GM23338 (cell line): ENCODE results near the gene AFF2. TPM values are rescaled to one million over a fixed set of nuclear protein-coding genes. Genes with fewer than 3 reads are reported as not detected.
A peak's percentile ranks its signal among the peaks of the same experiment; 100 is the strongest.

Experiments used
- ATAC-seq: fragments of 200-7000 bp; cut with Tn5 transposase; 3 replicates; pipeline ENCODE4 v1.9.1; 2020
- DNase-seq: peaks from one replicate; pipeline ENCODE4 v3.0.0-alpha.2; 2015; ENCODE audit warnings: low spot score
- H2AFZ ChIP-seq: fragments of 200-600 bp; sonication (generic); 2 replicates; pipeline ENCODE4 v1.8.0; 2016; ENCODE audit warnings: antibody characterized with exemption, mild to moderate bottlenecking, moderate library complexity
- H3F3A ChIP-seq: fragments of 200-600 bp; sonication (generic); replicated peaks from 2 replicates; pipeline ENCODE4 v1.8.0; 2017; ENCODE audit warnings: antibody characterized with exemption, mixed run types, low read depth
- H3K27ac ChIP-seq: fragments of 200-600 bp; sonication (generic); 2 replicates; pipeline ENCODE4 v1.6.1; 2016; ENCODE audit warnings: low read depth
- H3K27me3 ChIP-seq: fragments of 200-600 bp; sonication (generic); 2 replicates; pipeline ENCODE4 v1.8.0; 2016; ENCODE audit warnings: mild to moderate bottlenecking, mixed run types, moderate library complexity; ENCODE audit not compliant: insufficient read depth
- H3K36me3 ChIP-seq: fragments of 200-600 bp; sonication (generic); 2 replicates; pipeline ENCODE4 v1.8.0; 2016; ENCODE audit warnings: mild to moderate bottlenecking; ENCODE audit not compliant: insufficient read depth
- H3K4me1 ChIP-seq: fragments of 200-600 bp; sonication (generic); 2 replicates; pipeline ENCODE4 v1.8.0; 2016; ENCODE audit warnings: mild to moderate bottlenecking, moderate library complexity; ENCODE audit not compliant: insufficient read depth
- H3K4me2 ChIP-seq: fragments of 200-600 bp; sonication (generic); 2 replicates; pipeline ENCODE4 v1.7.1; 2017; ENCODE audit warnings: mixed run types
- H3K4me3 ChIP-seq: fragments of 200-600 bp; sonication (generic); 2 replicates; pipeline ENCODE4 v1.6.1; 2016; ENCODE audit warnings: mixed run types
- H3K79me2 ChIP-seq: fragments of 200-600 bp; sonication (generic); replicated peaks from 2 replicates; pipeline ENCODE4 v1.8.0; 2017; ENCODE audit warnings: mild to moderate bottlenecking; ENCODE audit not compliant: insufficient read depth
- H3K9me2 ChIP-seq: fragments of 200-600 bp; sonication (generic); 2 replicates; pipeline ENCODE4 v1.8.0; 2017; ENCODE audit not compliant: insufficient read depth
- H4K20me1 ChIP-seq: fragments of 200-600 bp; sonication (generic); replicated peaks from 2 replicates; pipeline ENCODE4 v1.8.0; 2017; ENCODE audit warnings: mild to moderate bottlenecking; ENCODE audit not compliant: insufficient read depth
- H3K27ac Mint-ChIP-seq: 2 replicates; pipeline ENCODE4 v1.8.0; 2020; ENCODE audit warnings: inconsistent platforms, mild to moderate bottlenecking, moderate library complexity, mixed read lengths
- H3K27me3 Mint-ChIP-seq: 3 replicates; pipeline ENCODE4 v1.8.0; 2022; ENCODE audit warnings: low read depth, mild to moderate bottlenecking, moderate library complexity, mixed read lengths, inconsistent platforms; ENCODE audit not compliant: insufficient read depth, poor library complexity
- H3K36me3 Mint-ChIP-seq: 3 replicates; pipeline ENCODE4 v1.8.0; 2021; ENCODE audit warnings: low read depth, mild to moderate bottlenecking, inconsistent platforms, moderate library complexity, mixed read lengths
- H3K4me1 Mint-ChIP-seq: 3 replicates; pipeline ENCODE4 v1.8.0; 2020; ENCODE audit warnings: mild to moderate bottlenecking, inconsistent platforms, mixed read lengths
- H3K4me3 Mint-ChIP-seq: 3 replicates; pipeline ENCODE4 v1.8.0; 2021; ENCODE audit warnings: moderate library complexity, mild to moderate bottlenecking, inconsistent platforms, mixed read lengths
- H3K9me3 Mint-ChIP-seq: 3 replicates; pipeline ENCODE4 v1.8.0; 2020; ENCODE audit warnings: moderate library complexity, mild to moderate bottlenecking, inconsistent platforms, mixed read lengths
- CREB1 ChIP-seq: fragments of 250-450 bp; sonication (Bioruptor Pico); IDR thresholded peaks from 2 replicates; pipeline ENCODE4 v1.5.0; 2020; ENCODE audit warnings: low read depth, mild to moderate bottlenecking, moderate library complexity
- CTCF ChIP-seq, 2 experiments: fragments of 200-600 bp in 1 of 2; sonication (generic) in 1 of 2; conservative IDR thresholded peaks; 2 replicates each; pipeline versions ENCODE4 v1.5.1 to v1.6.1; 2016 to 2017; ENCODE audit warnings: antibody characterized with exemption in 2 of 2, low read depth in 2 of 2, mild to moderate bottlenecking in 2 of 2, moderate library complexity in 1 of 2
- ETS1 ChIP-seq: IDR thresholded peaks from 2 replicates; pipeline ENCODE4 v1.6.1; 2016; ENCODE audit warnings: antibody characterized with exemption
- EZH2 ChIP-seq: fragments of 200-600 bp; sonication (generic); IDR thresholded peaks from one replicate; pipeline ENCODE4 v1.8.0; 2017; ENCODE audit warnings: antibody characterized with exemption, mild to moderate bottlenecking, low read depth; ENCODE audit not compliant: unreplicated experiment
- EZH2phosphoT487 ChIP-seq: fragments of 200-600 bp; sonication (generic); IDR thresholded peaks from one replicate; pipeline ENCODE4 v1.8.1; 2018; ENCODE audit warnings: antibody characterized with exemption; ENCODE audit not compliant: unreplicated experiment
- JUNB ChIP-seq: IDR thresholded peaks from one replicate; pipeline ENCODE4 v1.6.1; 2016; ENCODE audit warnings: antibody characterized with exemption; ENCODE audit not compliant: unreplicated experiment
- NANOG ChIP-seq: IDR thresholded peaks from 2 replicates; pipeline ENCODE4 v1.6.1; 2016; ENCODE audit warnings: antibody characterized with exemption, borderline replicate concordance
- POLR2AphosphoS5 ChIP-seq: IDR thresholded peaks from 2 replicates; pipeline ENCODE4 v1.6.1; 2016; ENCODE audit warnings: antibody characterized with exemption, low read depth
- REST ChIP-seq: IDR thresholded peaks from one replicate; pipeline ENCODE4 v1.6.1; 2018; ENCODE audit warnings: antibody characterized with exemption; ENCODE audit not compliant: unreplicated experiment
- STAT1 ChIP-seq: IDR thresholded peaks from one replicate; pipeline ENCODE4 v1.6.1; 2016; ENCODE audit warnings: antibody characterized with exemption; ENCODE audit not compliant: unreplicated experiment
- ZNF114 ChIP-seq: fragments of 250-450 bp; sonication (Bioruptor Pico); IDR thresholded peaks from 2 replicates; pipeline ENCODE4 v1.5.0; 2020; ENCODE audit warnings: mild to moderate bottlenecking, moderate library complexity
- ZNF331 ChIP-seq: fragments of 250-450 bp; sonication (Bioruptor Pico); IDR thresholded peaks from 2 replicates; pipeline ENCODE4 v1.5.0; 2020; ENCODE audit warnings: low read depth, mild to moderate bottlenecking, moderate library complexity
- ZNF462 ChIP-seq: fragments of 250-450 bp; sonication (Bioruptor Pico); IDR thresholded peaks from 2 replicates; pipeline ENCODE4 v1.5.0; 2020; ENCODE audit warnings: mild to moderate bottlenecking, moderate library complexity
- polyA plus RNA-seq: library from polyadenylated mRNA; unstranded; fragments of >200 nt; fragmentation: Nextera tagmentation; extraction: Ambion mirVana; gene quantifications from 2 replicates; pipeline ENCODE4 v1.2.1, GENCODE V29; 2016
- total RNA-seq: library from RNA; depleted of rRNA; stranded (reverse); fragments of >200 nt; shearing (Covaris generic); gene quantifications from 2 replicates; pipeline ENCODE4 v1.2.3, GENCODE V29; 2014

The AFF2 gene
- total and polyA plus RNA-seq, 2 experiments from 2014 or later, result 1.6 to 5.8 TPM

GRCh38 chrX:148913971-148914370, 413.6 kb downstream of the AFF2 start:
- Mint-ChIP-seq H3K9me3 (no peaks in the 10 kb centered on the region), H3K27ac (no peak overlapping the region; the same call in 1 of the 2 replicates), H3K4me3 (no peak overlapping the region), H3K27me3 (peaks cover 2% of the 10 kb centered on the region), H3K36me3 (no peaks in the 10 kb centered on the region), H3K4me1 (peaks cover 6% of the 10 kb centered on the region; the same call in 2 of the 3 replicates)
- TF ChIP-seq REST (no peak), JUNB (no peak), EZH2 (no peak), CREB1 (CRISPR knock-in tag) (no peak), ZNF331 (no peak), CTCF (conservative IDR thresholded peaks at IDR 0.05; ENCODE audit: low read depth in 2 of 2) (no peak), ZNF114 (CRISPR knock-in tag) (no peak), STAT1 (no peak), ZNF462 (CRISPR knock-in tag) (no peak), POLR2AphosphoS5 (no peak), ETS1 (no peak), NANOG (no peak), EZH2phosphoT487 (no peak)
- Histone ChIP-seq H3K9me2 (no peaks in the 10 kb centered on the region), H3K36me3 (no peaks in the 10 kb centered on the region), H3F3A (no peaks in the 10 kb centered on the region), H3K27ac (no peak overlapping the region), H3K27me3 (no peaks in the 10 kb centered on the region), H3K4me2 (no peak overlapping the region), H3K4me1 (no peaks in the 10 kb centered on the region), H4K20me1 (no peaks in the 10 kb centered on the region), H2AFZ (no peak overlapping the region), H3K4me3 (no peak overlapping the region), H3K79me2 (no peaks in the 10 kb centered on the region)
- peak; percentile 41; the same call in 2 of the 3 replicates for ATAC-seq
- peak; percentile 1 for DNase-seq
